HL-60 (cell line): Measurements from ENCODE around the gene EYS.

Experiments
- DNase-seq, 2 experiments: peaks; one replicate each; pipeline ENCODE4 v3.0.0-alpha.2; 2010 to 2020; ENCODE audit warnings: low read depth in 1 of 2, low spot score in 1 of 2
- H3K27ac ChIP-seq: fragments of 250-450 bp; sonication (Bioruptor Pico); replicated peaks from 2 replicates; pipeline ENCODE4 v1.5.1; 2020; ENCODE audit warnings: mild to moderate bottlenecking, moderate library complexity
- H3K27me3 ChIP-seq: fragments of 250-450 bp; sonication (Bioruptor Pico); 2 replicates; pipeline ENCODE4 v1.5.1; 2021; ENCODE audit warnings: mild to moderate bottlenecking, moderate library complexity; ENCODE audit not compliant: insufficient read depth, poor library complexity, severe bottlenecking
- H3K4me3 ChIP-seq: replicated peaks from 2 replicates; pipeline ENCODE4 v1.5.1; 2011; ENCODE audit warnings: mild to moderate bottlenecking, control low read depth, low read length; ENCODE audit not compliant: insufficient read depth
- CTCF ChIP-seq: IDR thresholded peaks from one replicate; pipeline ENCODE4 v1.5.1; 2011; ENCODE audit warnings: low read length, control low read depth, inconsistent platforms; ENCODE audit not compliant: insufficient read depth
- GABPA ChIP-seq: IDR thresholded peaks from 2 replicates; pipeline ENCODE4 v1.6.1; 2012; ENCODE audit warnings: low read depth
- POLR2AphosphoS5 ChIP-seq: IDR thresholded peaks from 2 replicates; pipeline ENCODE4 v1.6.1; 2012; ENCODE audit warnings: low read depth
- REST ChIP-seq: IDR thresholded peaks from 2 replicates; pipeline ENCODE4 v1.6.1; 2012; ENCODE audit warnings: low read depth; ENCODE audit not compliant: insufficient replicate concordance
- SPI1 ChIP-seq: IDR thresholded peaks from 2 replicates; pipeline ENCODE4 v1.6.1; 2012; ENCODE audit warnings: low read depth, mild to moderate bottlenecking, borderline replicate concordance

The EYS gene

GRCh38 chr6:65186826-65187225 lies 520.2 kb downstream of the EYS start:
- no peak for TF ChIP-seq SPI1
- no peak for TF ChIP-seq POLR2AphosphoS5
- no peak for TF ChIP-seq GABPA
- no peak for TF ChIP-seq CTCF
- no peak for TF ChIP-seq REST

GRCh38 chr6:65182681-65183080 lies 524.3 kb downstream of the EYS start:
- DNase-seq: no peak
- TF ChIP-seq POLR2AphosphoS5: no peak
- no peak for TF ChIP-seq REST
- TF ChIP-seq SPI1: no peak
- no peak for TF ChIP-seq CTCF
- Histone ChIP-seq H3K27ac (no peak overlapping the region), H3K27me3 (no peaks in the 10 kb centered on the region), H3K4me3 (no peak overlapping the region)

More at GRCh38 chr6:65186826-65187225, 520.2 kb downstream of the EYS start:
- H3K27ac ChIP-seq: no peak overlapping the region
- DNase-seq: no peak
- no peaks in the 10 kb centered on the region for H3K27me3 ChIP-seq
- no peak overlapping the region for H3K4me3 ChIP-seq

GRCh38 chr6:65170273-65170672 lies 536.8 kb downstream of the EYS start:
- Histone ChIP-seq H3K27ac (no peak overlapping the region), H3K27me3 (peaks cover 2% of the 10 kb centered on the region), H3K4me3 (no peak overlapping the region)
- no peak for DNase-seq
- TF ChIP-seq SPI1 (no peak), REST (no peak), CTCF (no peak), POLR2AphosphoS5 (no peak), GABPA (no peak)
